CD4-positive, alpha-beta T cell treated with Interleukin-6 at 100 ng/mL for 8 hours (primary cell): ENCODE results near the gene CEP104.
A peak's percentile ranks its signal among the peaks of the same experiment; 100 is the strongest.

ENCODE experiments used
- DNase-seq: peaks from one replicate; pipeline ENCODE4 v3.0.0-alpha.2; 2020; ENCODE audit warnings: mixed read lengths, low spot score

Gene CEP104

GRCh38 chr1:3796215-3797061 is 60.6 kb downstream of the CEP104 start, which contains the start of gene LRRC47:
Gene LRRC47, minus strand, starts transcription at chr1:3796498. Its CDS starts 22 bp downstream, at chr1:3796476.
- peak; percentile 92 for DNase-seq

GRCh38 chr1:3795453-3796214 is 61.4 kb downstream of the CEP104 start:
- no peak for DNase-seq

- no peak for DNase-seq
Observed at GRCh38 chr1:3790952-3791351, 66.1 kb downstream of the CEP104 start.

GRCh38 chr1:3790500-3790923 is 66.5 kb downstream of the CEP104 start:
- DNase-seq, result no peak

GRCh38 chr1:3789421-3790300 is 67.3 kb downstream of the CEP104 start:
- no peak for DNase-seq

- no peak for DNase-seq
Observed at GRCh38 chr1:3788756-3789420, 68.1 kb downstream of the CEP104 start.

GRCh38 chr1:3787745-3788605 is 69.0 kb downstream of the CEP104 start:
- no peak for DNase-seq

- DNase-seq, result peak; percentile 26
Observed at GRCh38 chr1:3787349-3787715, 69.7 kb downstream of the CEP104 start.

GRCh38 chr1:3786468-3787348 is 70.3 kb downstream of the CEP104 start:
- DNase-seq, result no peak

GRCh38 chr1:3785456-3786157 is 71.4 kb downstream of the CEP104 start:
- no peak for DNase-seq

GRCh38 chr1:3785045-3785444 is 72.0 kb downstream of the CEP104 start:
- no peak for DNase-seq

GRCh38 chr1:3783651-3784474 is 73.1 kb downstream of the CEP104 start:
- DNase-seq, result no peak

GRCh38 chr1:3780901-3781300 is 76.1 kb downstream of the CEP104 start:
- DNase-seq, result no peak

GRCh38 chr1:3779912-3780416 is 77.0 kb downstream of the CEP104 start:
- DNase-seq, result no peak

GRCh38 chr1:3779265-3779911 is 77.6 kb downstream of the CEP104 start:
- no peak for DNase-seq

- DNase-seq, result no peak
Observed at GRCh38 chr1:3778590-3779264, 78.3 kb downstream of the CEP104 start.
